K562 (cell line): ENCODE results near the gene AP2A2. TPM values are rescaled to one million over a fixed set of nuclear protein-coding genes. Genes with fewer than 3 reads are reported as not detected.

Experiments used
- ATAC-seq: fragments of 200-7000 bp; cut with Tn5 transposase; 3 replicates; pipeline ENCODE4 v1.9.1; 2020; ENCODE audit warnings: moderate library complexity
- BruUV-seq: library from RNA; stranded (reverse); fragments of 400-500 nt; replicated peaks from 2 replicates; lab custom pipeline; 2021; lab: Mats Ljungman, UMichigan
- CTCF ChIA-PET: fragments of 300-600 bp; formaldehyde crosslinking; extraction: SDS; loops from one replicate; lab custom pipeline; 2021; ENCODE audit warnings: low intra/inter-chr PET ratio; lab: Yijun Ruan, JAX
- POLR2A ChIA-PET: fragments of 300-600, 350-650 bp; sonication (Branson Sonifier 250); formaldehyde crosslinking; extraction: SDS; loops from one replicate; lab custom pipeline; 2021; ENCODE audit warnings: antibody characterized with exemption, inconsistent platforms; lab: Yijun Ruan, JAX
- DNase-seq, 4 experiments: peaks; one replicate each; pipeline versions ENCODE4 v3.0.0 to v3.0.0-alpha.2; 2011 to 2018; ENCODE audit warnings: low spot score in 3 of 4, mixed read lengths in 3 of 4; ENCODE audit errors: extremely low read depth in 1 of 4
- FAIRE-seq: peaks from 2 replicates; lab custom pipeline; 2011; peaks lifted over from hg19 to GRCh38; lab: Jason Lieb, UNC
- H2AFZ ChIP-seq: 2 replicates; pipeline ENCODE4 v1.6.0; 2011; ENCODE audit warnings: low read depth, low read length, control low read depth, inconsistent platforms
- H3K27ac ChIP-seq: fragments of 200-600 bp; 3 replicates; pipeline ENCODE4 v1.8.0; 2011; ENCODE audit warnings: low read depth, mild to moderate bottlenecking, control low read depth, inconsistent platforms, low read length, moderate library complexity, mixed read lengths; ENCODE audit errors: extremely low read depth
- H3K27me3 ChIP-seq, 2 experiments: fragments of 300-600 bp in 1 of 2; 2 replicates in 1 of 2; 3 replicates in 1 of 2; pipeline versions ENCODE4 v1.6.0 to v1.8.0; 2011; ENCODE audit warnings: inconsistent platforms in 2 of 2, low read length in 2 of 2, mild to moderate bottlenecking in 1 of 2, mixed read lengths in 1 of 2, moderate library complexity in 1 of 2; ENCODE audit not compliant: control insufficient read depth in 2 of 2, insufficient read depth in 2 of 2
- H3K36me3 ChIP-seq: fragments of 300-600 bp; 3 replicates; pipeline ENCODE4 v1.8.0; 2011; ENCODE audit warnings: mild to moderate bottlenecking, low read length, inconsistent platforms; ENCODE audit not compliant: control insufficient read depth, insufficient read depth
- H3K4me1 ChIP-seq, 2 experiments: fragments of 200-600 bp in 1 of 2; replicated peaks in 1 of 2; 2 replicates in 1 of 2; 3 replicates in 1 of 2; pipeline versions ENCODE4 v1.5.1 to v1.8.0; 2011; ENCODE audit warnings: inconsistent platforms in 2 of 2, low read length in 2 of 2, mild to moderate bottlenecking in 1 of 2, mixed read lengths in 1 of 2, moderate library complexity in 1 of 2; ENCODE audit not compliant: control insufficient read depth in 2 of 2, insufficient read depth in 2 of 2
- H3K4me2 ChIP-seq: 2 replicates; pipeline ENCODE4 v1.6.1; 2011; ENCODE audit warnings: low read length, control low read depth, inconsistent platforms, mixed read lengths; ENCODE audit not compliant: insufficient read depth
- H3K4me3 ChIP-seq: fragments of 200-600 bp; sonication (generic), shearing (Covaris generic); 2 replicates; pipeline ENCODE4 v1.5.1; 2016; ENCODE audit warnings: control low read depth, inconsistent platforms
- H3K79me2 ChIP-seq: fragments of 200-600 bp; 3 replicates; pipeline ENCODE4 v1.8.0; 2011; ENCODE audit warnings: low read length, inconsistent platforms; ENCODE audit not compliant: control insufficient read depth, insufficient read depth
- H3K9ac ChIP-seq, 2 experiments: 2 replicates each; pipeline versions ENCODE4 v1.6.0 to v1.6.1; 2011; ENCODE audit warnings: low read depth in 2 of 2, low read length in 2 of 2, control low read depth in 1 of 2, inconsistent platforms in 1 of 2, mild to moderate bottlenecking in 1 of 2, mixed read lengths in 1 of 2; ENCODE audit not compliant: insufficient read depth in 1 of 2
- H3K9me1 ChIP-seq: one replicate; pipeline ENCODE4 v1.6.0; 2011; ENCODE audit warnings: inconsistent platforms, mild to moderate bottlenecking, low read length, moderate library complexity; ENCODE audit not compliant: control insufficient read depth, insufficient read depth
- H3K9me3 ChIP-seq: replicated peaks from 2 replicates; pipeline ENCODE4 v1.5.1; 2011; ENCODE audit warnings: low read depth, low read length, inconsistent platforms; ENCODE audit not compliant: control insufficient read depth, insufficient read depth
- H4K20me1 ChIP-seq: replicated peaks from 2 replicates; pipeline ENCODE4 v1.6.1; 2011; ENCODE audit warnings: low read length, inconsistent platforms, mixed read lengths; ENCODE audit not compliant: control insufficient read depth, insufficient read depth
- CC2D1A ChIP-seq: fragments of 450-650 bp; IDR thresholded peaks from 2 replicates; pipeline ENCODE4 v1.6.1; 2017; ENCODE audit warnings: mild to moderate bottlenecking
- LEF1 ChIP-seq: fragments of 450-650 bp; IDR thresholded peaks from 2 replicates; pipeline ENCODE4 v1.6.1; 2016; ENCODE audit warnings: mild to moderate bottlenecking
- MTA2 ChIP-seq: fragments of 450-650 bp; IDR thresholded peaks from 2 replicates; pipeline ENCODE4 v1.6.1; 2016; ENCODE audit warnings: low read depth
- NEUROD1 ChIP-seq: fragments of 150-350 bp; IDR thresholded peaks from 2 replicates; pipeline ENCODE4 v1.6.1; 2014; ENCODE audit warnings: borderline replicate concordance, low read length, low read depth; ENCODE audit not compliant: partially characterized antibody
- POLR2G ChIP-seq: fragments of 200-400 bp; formaldehyde crosslinking; IDR thresholded peaks from 2 replicates; pipeline ENCODE4 v1.6.1; 2017; ENCODE audit warnings: low read depth, mild to moderate bottlenecking, antibody characterized with exemption, low read length, moderate library complexity
- RBFOX2 ChIP-seq: fragments of 200-400 bp; formaldehyde crosslinking; IDR thresholded peaks from 2 replicates; pipeline ENCODE4 v1.6.1; 2017; ENCODE audit warnings: low read depth, mild to moderate bottlenecking, low read length, moderate library complexity
- SNRNP70 ChIP-seq: fragments of 200-400 bp; formaldehyde crosslinking; optimal IDR thresholded peaks from 2 replicates; pipeline ENCODE3; 2017; ENCODE audit warnings: low read depth, low read length
- TRIM28 ChIP-seq: fragments of 450-650 bp; IDR thresholded peaks from 2 replicates; pipeline ENCODE4 v1.6.1; 2017
- WGBS: fragments of 100-300 bp; shearing (Covaris generic); methylation state at CpG from one replicate; pipeline ENCODE4 v1.1.6; 2016; ENCODE audit warnings: low coverage, mixed read lengths; ENCODE audit not compliant: insufficient coverage; ENCODE audit errors: missing lambda C conversion rate; 5-methylcytosine and 5-hydroxymethylcytosine counted together
- in situ Hi-C: fragments of 300-500 bp; cut with MboI; formaldehyde crosslinking; loops from 4 replicates; pipeline ENCODE4 v1.15.0; 2018; ENCODE audit warnings: inconsistent platforms, mixed read lengths
- intact Hi-C: fragments of 100-400 bp; cut with micrococcal nuclease; formaldehyde crosslinking; loops from 2 replicates; pipeline ENCODE4 v1.14.2; 2022
- polyA plus RNA-seq, 8 experiments: library from polyadenylated mRNA; depleted of rRNA in 4 of 8; stranded (reverse) in 5 of 8; unstranded in 3 of 8; fragments of >200 nt; fragmentation: Nextera tagmentation in 2 of 8; fragmentation: Illumina TruSeq in 1 of 8; extraction: Ambion mirVana in 2 of 8; extraction: Trizol in 1 of 8; gene quantifications; 2 replicates each; pipeline versions ENCODE4 v1.2.1 to v1.2.3, GENCODE V29; 2011 to 2014; ENCODE audit warnings: inconsistent platforms in 1 of 8, missing spikeins in 1 of 8
- total RNA-seq, 7 experiments: library from RNA; depleted of rRNA in 6 of 7; stranded (reverse); fragments of >200 nt in 6 of 7; fragmentation: Illumina TruSeq in 2 of 7; extraction: Trizol in 2 of 7; gene quantifications; 2 replicates each; pipeline versions ENCODE4 v1.2.1 to v1.2.3, GENCODE V29; 2011 to 2021; ENCODE audit warnings: low replicate concordance in 1 of 7
- TF ChIP-seq, protein P1 (sequence below): fragments of 450-650 bp; formaldehyde crosslinking; IDR thresholded peaks from 2 replicates; pipeline ENCODE4 v1.4.0; 2022; ENCODE audit warnings: missing genetic modification characterization
- TF ChIP-seq, protein P2 (sequence below): sonication (generic); formaldehyde crosslinking; IDR thresholded peaks from 2 replicates; pipeline ENCODE4 v1.8.0; 2022; ENCODE audit warnings: missing genetic modification reagents, mild to moderate bottlenecking, borderline replicate concordance
- TF ChIP-seq, protein P3 (sequence below): IDR thresholded peaks from 2 replicates; pipeline ENCODE4 v1.6.1; 2016; ENCODE audit warnings: missing genetic modification characterization, missing compliant biosample characterization

Gene AP2A2
- total and polyA plus RNA-seq, 9 of the 15 experiments (the other 6 are each of a cell fraction or from before 2014, with no cell fraction given) = 0.69 to 41.7 (median 15.2) TPM

DNA sequence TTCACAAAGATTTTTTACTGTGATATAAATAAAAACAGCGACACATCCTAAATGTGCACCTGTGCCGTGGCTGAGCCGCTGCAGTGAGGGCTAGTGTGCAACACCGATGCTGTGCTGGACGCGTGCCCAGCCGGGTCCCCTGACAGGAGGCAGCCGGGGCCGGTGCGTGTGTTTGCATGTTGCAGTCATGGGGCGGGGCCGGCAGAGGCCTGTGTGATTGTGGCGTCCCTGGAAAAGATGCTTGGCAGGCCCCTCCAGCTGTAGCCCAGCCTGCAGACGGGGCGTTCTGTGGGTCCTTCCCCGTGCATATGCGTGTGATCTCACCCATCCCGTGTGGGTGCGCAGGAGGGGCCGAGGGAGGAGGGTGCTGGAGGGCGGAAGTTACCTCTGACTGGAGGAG lies 80.3 kb downstream of the AP2A2 start:
- Histone ChIP-seq H3K27me3 (no peaks in the 10 kb centered on the region), H3K27ac (no peak overlapping the region), H3K9ac (no peak overlapping the region), H3K4me1 (peaks cover 0 to 17% of the 10 kb centered on the region in 2 experiments; a peak in 1 of 5 replicates)
- TF ChIP-seq, protein P1, sequence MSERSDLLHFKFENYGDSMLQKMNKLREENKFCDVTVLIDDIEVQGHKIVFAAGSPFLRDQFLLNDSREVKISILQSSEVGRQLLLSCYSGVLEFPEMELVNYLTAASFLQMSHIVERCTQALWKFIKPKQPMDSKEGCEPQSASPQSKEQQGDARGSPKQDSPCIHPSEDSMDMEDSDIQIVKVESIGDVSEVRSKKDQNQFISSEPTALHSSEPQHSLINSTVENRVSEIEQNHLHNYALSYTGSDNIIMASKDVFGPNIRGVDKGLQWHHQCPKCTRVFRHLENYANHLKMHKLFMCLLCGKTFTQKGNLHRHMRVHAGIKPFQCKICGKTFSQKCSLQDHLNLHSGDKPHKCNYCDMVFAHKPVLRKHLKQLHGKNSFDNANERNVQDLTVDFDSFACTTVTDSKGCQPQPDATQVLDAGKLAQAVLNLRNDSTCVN (CRISPR knock-in tag) = no peak
- TF ChIP-seq POLR2G = peak; percentile 40; the same call in 1 of the 2 replicates
- TF ChIP-seq, all 486 proteins: peak for 1
- DNase-seq = no peak
- Histone ChIP-seq H2AFZ (no peak overlapping the region), H4K20me1 (no peaks in the 10 kb centered on the region), H3K4me3 (no peak overlapping the region), H3K36me3 (peaks cover 62% of the 10 kb centered on the region; the same call in 2 of the 3 replicates), H3K9me1 (no peaks in the 10 kb centered on the region), H3K4me2 (no peak overlapping the region), H3K79me2 (no peaks in the 10 kb centered on the region), H3K9me3 (no peaks in the 10 kb centered on the region)
- no peak for FAIRE-seq
- ChIA-PET POLR2A (no interaction called here), CTCF (no interaction called here)
- WGBS = 81% methylated on average over 19 of the region's 21 CpGs
- intact Hi-C loops (no loop called here), in situ Hi-C loops (no loop called here)
- ATAC-seq = no peak
- BruUV-seq = no TSS peak

DNA sequence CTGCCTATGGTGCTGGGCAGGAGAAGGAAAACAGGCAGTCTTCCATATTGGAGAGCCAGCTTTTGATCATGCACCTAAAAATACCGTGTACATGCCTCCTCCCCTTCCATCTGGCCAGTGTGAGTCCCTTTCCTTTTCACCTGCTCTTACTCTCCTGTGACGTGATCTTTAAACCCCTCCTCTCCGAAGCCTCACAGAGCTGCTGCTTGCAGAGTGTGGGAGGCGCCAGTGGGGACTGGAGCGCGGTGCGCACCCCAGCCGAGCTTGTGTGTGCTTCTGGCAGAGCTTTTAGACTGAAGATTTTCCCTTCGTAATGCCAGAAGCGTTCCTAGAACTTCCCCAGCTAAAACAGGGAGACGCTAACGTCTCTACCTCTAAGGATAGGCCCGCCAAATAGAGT lies 81.1 kb downstream of the AP2A2 start:
- ChIA-PET POLR2A (interaction anchor here (1.4 to 1.9 kb wide), 2 partner anchors 11 to 14 kb away, joined by 4 to 5 read pairs; no protein-coding TSS in a partner anchor), CTCF (no interaction called here)
- Histone ChIP-seq H3K9me1 (no peaks in the 10 kb centered on the region), H3K27me3 (no peaks in the 10 kb centered on the region), H3K9me3 (no peaks in the 10 kb centered on the region), H3K79me2 (no peaks in the 10 kb centered on the region), H3K9ac (0 out of 4 replicates have a peak overlapping the region, but pooled peaks of 1 of the 2 experiments have one; percentile 8), H2AFZ (no peak overlapping the region), H3K4me2 (no peak overlapping the region), H4K20me1 (no peaks in the 10 kb centered on the region), H3K27ac (no peak overlapping the region), H3K4me3 (no peak overlapping the region), H3K36me3 (peaks cover 61% of the 10 kb centered on the region; the same call in 2 of the 3 replicates), H3K4me1 (peaks cover 0 to 15% of the 10 kb centered on the region in 2 experiments; a peak in 1 of 5 replicates)
- intact Hi-C loops (no loop called here), in situ Hi-C loops (no loop called here)
- WGBS = 66% methylated on average over 13 of the region's 13 CpGs
- ATAC-seq (peak; percentile 67), DNase-seq (no peak), FAIRE-seq (no peak)
- no TSS peak for BruUV-seq
- no peak for TF ChIP-seq TRIM28
- TF ChIP-seq RBFOX2 = no peak
- TF ChIP-seq LEF1 = no peak
- TF ChIP-seq, protein P2, sequence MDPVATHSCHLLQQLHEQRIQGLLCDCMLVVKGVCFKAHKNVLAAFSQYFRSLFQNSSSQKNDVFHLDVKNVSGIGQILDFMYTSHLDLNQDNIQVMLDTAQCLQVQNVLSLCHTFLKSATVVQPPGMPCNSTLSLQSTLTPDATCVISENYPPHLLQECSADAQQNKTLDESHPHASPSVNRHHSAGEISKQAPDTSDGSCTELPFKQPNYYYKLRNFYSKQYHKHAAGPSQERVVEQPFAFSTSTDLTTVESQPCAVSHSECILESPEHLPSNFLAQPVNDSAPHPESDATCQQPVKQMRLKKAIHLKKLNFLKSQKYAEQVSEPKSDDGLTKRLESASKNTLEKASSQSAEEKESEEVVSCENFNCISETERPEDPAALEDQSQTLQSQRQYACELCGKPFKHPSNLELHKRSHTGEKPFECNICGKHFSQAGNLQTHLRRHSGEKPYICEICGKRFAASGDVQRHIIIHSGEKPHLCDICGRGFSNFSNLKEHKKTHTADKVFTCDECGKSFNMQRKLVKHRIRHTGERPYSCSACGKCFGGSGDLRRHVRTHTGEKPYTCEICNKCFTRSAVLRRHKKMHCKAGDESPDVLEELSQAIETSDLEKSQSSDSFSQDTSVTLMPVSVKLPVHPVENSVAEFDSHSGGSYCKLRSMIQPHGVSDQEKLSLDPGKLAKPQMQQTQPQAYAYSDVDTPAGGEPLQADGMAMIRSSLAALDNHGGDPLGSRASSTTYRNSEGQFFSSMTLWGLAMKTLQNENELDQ (CRISPR knock-in tag) = no peak
- TF ChIP-seq CC2D1A = no peak
- TF ChIP-seq SNRNP70 = no peak
- no peak for TF ChIP-seq MTA2
- TF ChIP-seq NEUROD1 = no peak
- TF ChIP-seq, protein P3, sequence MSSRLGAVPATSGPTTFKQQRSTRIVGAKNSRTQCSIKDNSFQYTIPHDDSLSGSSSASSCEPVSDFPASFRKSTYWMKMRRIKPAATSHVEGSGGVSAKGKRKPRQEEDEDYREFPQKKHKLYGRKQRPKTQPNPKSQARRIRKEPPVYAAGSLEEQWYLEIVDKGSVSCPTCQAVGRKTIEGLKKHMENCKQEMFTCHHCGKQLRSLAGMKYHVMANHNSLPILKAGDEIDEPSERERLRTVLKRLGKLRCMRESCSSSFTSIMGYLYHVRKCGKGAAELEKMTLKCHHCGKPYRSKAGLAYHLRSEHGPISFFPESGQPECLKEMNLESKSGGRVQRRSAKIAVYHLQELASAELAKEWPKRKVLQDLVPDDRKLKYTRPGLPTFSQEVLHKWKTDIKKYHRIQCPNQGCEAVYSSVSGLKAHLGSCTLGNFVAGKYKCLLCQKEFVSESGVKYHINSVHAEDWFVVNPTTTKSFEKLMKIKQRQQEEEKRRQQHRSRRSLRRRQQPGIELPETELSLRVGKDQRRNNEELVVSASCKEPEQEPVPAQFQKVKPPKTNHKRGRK (tag) = no peak
